Tibial nerve (tissue), 3 donors: ENCODE measurements around the gene CERS6.

Source experiments
- POLR2A ChIP-seq, 2 donors: fragments of 450-650 bp; IDR thresholded peaks; one replicate each; pipeline ENCODE4 v1.6.1; 2017; ENCODE audit warnings: antibody characterized with exemption in 2 of 2, mild to moderate bottlenecking in 2 of 2, moderate library complexity in 2 of 2
- TF ChIP-seq, protein P1 (sequence below), 5 experiments: fragments of 200-600 bp in 3 of 5; fragments of 450-650 bp in 2 of 5; sonication (generic) in 3 of 5; IDR thresholded peaks; one replicate each; pipeline ENCODE4 v1.5.1; 2016 to 2019; ENCODE audit warnings: antibody characterized with exemption in 5 of 5, mild to moderate bottlenecking in 3 of 5, moderate library complexity in 2 of 5

DNA sequence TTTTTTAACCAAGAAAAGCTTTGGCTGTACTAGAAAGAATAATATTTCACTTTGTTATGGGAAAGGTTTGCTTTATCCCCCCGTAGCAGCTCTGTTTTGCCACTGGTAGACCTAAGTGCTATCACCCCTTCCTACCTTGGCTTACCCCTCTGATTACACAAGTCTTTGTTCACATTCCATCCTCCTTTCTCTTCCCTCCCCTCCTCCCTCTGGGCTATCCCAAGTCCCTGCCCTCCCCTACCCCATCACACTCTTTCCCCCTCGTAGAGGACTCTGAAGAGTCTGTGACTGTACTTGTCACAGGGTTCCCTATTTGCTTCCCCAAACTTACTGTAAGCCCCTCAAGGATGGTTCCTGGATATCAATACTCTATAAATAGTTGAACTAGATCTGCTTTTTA lies 193.5 kb downstream of the CERS6 start:
- no peak for TF ChIP-seq POLR2A (IDR thresholded peaks at IDR 0.05)
- TF ChIP-seq, protein P1, sequence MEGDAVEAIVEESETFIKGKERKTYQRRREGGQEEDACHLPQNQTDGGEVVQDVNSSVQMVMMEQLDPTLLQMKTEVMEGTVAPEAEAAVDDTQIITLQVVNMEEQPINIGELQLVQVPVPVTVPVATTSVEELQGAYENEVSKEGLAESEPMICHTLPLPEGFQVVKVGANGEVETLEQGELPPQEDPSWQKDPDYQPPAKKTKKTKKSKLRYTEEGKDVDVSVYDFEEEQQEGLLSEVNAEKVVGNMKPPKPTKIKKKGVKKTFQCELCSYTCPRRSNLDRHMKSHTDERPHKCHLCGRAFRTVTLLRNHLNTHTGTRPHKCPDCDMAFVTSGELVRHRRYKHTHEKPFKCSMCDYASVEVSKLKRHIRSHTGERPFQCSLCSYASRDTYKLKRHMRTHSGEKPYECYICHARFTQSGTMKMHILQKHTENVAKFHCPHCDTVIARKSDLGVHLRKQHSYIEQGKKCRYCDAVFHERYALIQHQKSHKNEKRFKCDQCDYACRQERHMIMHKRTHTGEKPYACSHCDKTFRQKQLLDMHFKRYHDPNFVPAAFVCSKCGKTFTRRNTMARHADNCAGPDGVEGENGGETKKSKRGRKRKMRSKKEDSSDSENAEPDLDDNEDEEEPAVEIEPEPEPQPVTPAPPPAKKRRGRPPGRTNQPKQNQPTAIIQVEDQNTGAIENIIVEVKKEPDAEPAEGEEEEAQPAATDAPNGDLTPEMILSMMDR (IDR thresholded peaks at IDR 0.05): no peak
